Fibroblast of lung (primary cell): ENCODE data around the gene SESN3. TPM values are rescaled to one million over a fixed set of nuclear protein-coding genes. Genes with fewer than 3 reads are reported as not detected.
"Not testable (repeated sequence)": the region's sequence is repeated elsewhere in the genome, so short reads cannot be mapped to it uniquely, and the experiment has no call there.

Experiments used
- DNase-seq, 2 donors: peaks; one replicate each; pipeline versions ENCODE4 v3.0.0 to v3.0.0-alpha.2; 2010; ENCODE audit warnings: low read depth in 2 of 2
- H2AFZ ChIP-seq: 2 replicates; pipeline ENCODE4 v1.5.1; 2012; ENCODE audit warnings: low read length, control low read depth, inconsistent platforms
- H3K27ac ChIP-seq: 2 replicates; pipeline ENCODE4 v1.5.1; 2011; ENCODE audit warnings: low read length, control low read depth; ENCODE audit not compliant: insufficient read depth
- H3K27me3 ChIP-seq: 2 replicates; pipeline ENCODE4 v1.5.1; 2011; ENCODE audit warnings: mild to moderate bottlenecking, low read length; ENCODE audit not compliant: control insufficient read depth, insufficient read depth
- H3K36me3 ChIP-seq: 2 replicates; pipeline ENCODE4 v1.5.1; 2011; ENCODE audit warnings: low read length; ENCODE audit not compliant: control insufficient read depth, insufficient read depth
- H3K4me1 ChIP-seq: 2 replicates; pipeline ENCODE4 v1.5.1; 2011; ENCODE audit warnings: low read length; ENCODE audit not compliant: control insufficient read depth, insufficient read depth; ENCODE audit errors: extremely low read depth
- H3K4me2 ChIP-seq: 2 replicates; pipeline ENCODE4 v1.5.1; 2011; ENCODE audit warnings: low read length, control low read depth; ENCODE audit not compliant: insufficient read depth; ENCODE audit errors: extremely low read depth
- H3K4me3 ChIP-seq, 4 experiments: fragments of 200-600 bp in 1 of 4; sonication (generic) in 1 of 4; replicated peaks in 1 of 4; 2 replicates each; pipeline ENCODE4 v1.5.1; 2011 to 2016; ENCODE audit warnings: low read length in 4 of 4, low read depth in 3 of 4, mild to moderate bottlenecking in 3 of 4, control low read depth in 2 of 4, inconsistent platforms in 1 of 4, mixed read lengths in 1 of 4; ENCODE audit not compliant: insufficient read depth in 1 of 4; ENCODE audit errors: control extremely low read depth in 1 of 4
- H3K79me2 ChIP-seq: 2 replicates; pipeline ENCODE4 v1.5.1; 2012; ENCODE audit warnings: mild to moderate bottlenecking, low read length, inconsistent platforms; ENCODE audit not compliant: control insufficient read depth, insufficient read depth
- H3K9ac ChIP-seq: 2 replicates; pipeline ENCODE4 v1.5.1; 2011; ENCODE audit warnings: mild to moderate bottlenecking, low read length, control low read depth; ENCODE audit not compliant: insufficient read depth
- H3K9me3 ChIP-seq: 2 replicates; pipeline ENCODE4 v1.5.1; 2012; ENCODE audit warnings: low read depth, low read length; ENCODE audit not compliant: control insufficient read depth, insufficient read depth
- H4K20me1 ChIP-seq: 2 replicates; pipeline ENCODE4 v1.5.1; 2011; ENCODE audit warnings: low read length; ENCODE audit not compliant: control insufficient read depth, insufficient read depth; ENCODE audit errors: extremely low read depth
- EZH2 ChIP-seq: IDR thresholded peaks from 2 replicates; pipeline ENCODE4 v1.5.1; 2012; ENCODE audit warnings: low read length, control low read depth, mild to moderate bottlenecking; ENCODE audit errors: missing control alignments
- polyA plus RNA-seq, 2 donors: library from polyadenylated mRNA; depleted of rRNA in 1 of 2; stranded (reverse) in 1 of 2; unstranded in 1 of 2; fragments of >200 nt; gene quantifications; 2 replicates each; pipeline ENCODE4 v1.2.1, GENCODE V29; 2011 to 2012; ENCODE audit warnings: missing spikeins in 1 of 2
- total RNA-seq: library from RNA; depleted of rRNA; stranded (reverse); fragments of >200 nt; gene quantifications from 2 replicates; pipeline ENCODE4 v1.2.1, GENCODE V29; 2014
- TF ChIP-seq, protein P1 (sequence below), 2 donors: IDR thresholded peaks in 1 of 2; conservative IDR thresholded peaks in 1 of 2; 1 replicate in 1 of 2; 2 replicates in 1 of 2; pipeline ENCODE4 v1.5.1; 2011 to 2012; ENCODE audit warnings: low read length in 2 of 2, control low read depth in 1 of 2, inconsistent platforms in 1 of 2, low read depth in 1 of 2, mild to moderate bottlenecking in 1 of 2

SESN3 gene
- total and polyA plus RNA-seq, 2 donors (not counting 1 experiment from before 2014, with no cell fraction given) = 6.4 to 60.1 TPM

DNA sequence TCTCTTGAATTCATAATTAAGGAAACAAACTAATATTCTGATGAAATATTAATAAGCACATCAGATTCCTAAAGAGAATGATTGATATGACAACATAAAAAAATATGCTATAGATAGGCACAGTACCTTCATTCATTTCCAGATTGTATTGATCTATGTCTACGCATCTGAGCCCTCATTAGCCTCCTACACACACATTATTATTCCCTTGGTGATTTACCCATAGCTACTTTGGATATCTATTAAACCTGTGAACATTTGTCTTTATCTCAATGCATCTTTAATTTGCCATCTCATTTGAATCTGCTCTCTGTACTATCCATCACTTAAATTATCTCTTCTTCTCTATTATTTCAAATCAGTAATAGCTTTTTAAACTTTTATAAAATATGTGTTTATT lies 18.4 kb downstream of the SESN3 start:
- TF ChIP-seq, protein P1, sequence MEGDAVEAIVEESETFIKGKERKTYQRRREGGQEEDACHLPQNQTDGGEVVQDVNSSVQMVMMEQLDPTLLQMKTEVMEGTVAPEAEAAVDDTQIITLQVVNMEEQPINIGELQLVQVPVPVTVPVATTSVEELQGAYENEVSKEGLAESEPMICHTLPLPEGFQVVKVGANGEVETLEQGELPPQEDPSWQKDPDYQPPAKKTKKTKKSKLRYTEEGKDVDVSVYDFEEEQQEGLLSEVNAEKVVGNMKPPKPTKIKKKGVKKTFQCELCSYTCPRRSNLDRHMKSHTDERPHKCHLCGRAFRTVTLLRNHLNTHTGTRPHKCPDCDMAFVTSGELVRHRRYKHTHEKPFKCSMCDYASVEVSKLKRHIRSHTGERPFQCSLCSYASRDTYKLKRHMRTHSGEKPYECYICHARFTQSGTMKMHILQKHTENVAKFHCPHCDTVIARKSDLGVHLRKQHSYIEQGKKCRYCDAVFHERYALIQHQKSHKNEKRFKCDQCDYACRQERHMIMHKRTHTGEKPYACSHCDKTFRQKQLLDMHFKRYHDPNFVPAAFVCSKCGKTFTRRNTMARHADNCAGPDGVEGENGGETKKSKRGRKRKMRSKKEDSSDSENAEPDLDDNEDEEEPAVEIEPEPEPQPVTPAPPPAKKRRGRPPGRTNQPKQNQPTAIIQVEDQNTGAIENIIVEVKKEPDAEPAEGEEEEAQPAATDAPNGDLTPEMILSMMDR (conservative IDR thresholded peaks at IDR 0.05 in 1 of 2, IDR thresholded peaks at IDR 0.05 in 1 of 2; ENCODE audit: low read depth in 1 of 2, low read length in 2 of 2) = no peak
- no peak for TF ChIP-seq EZH2
- Histone ChIP-seq H3K9ac (no peak overlapping the region), H3K36me3 (no peaks in the 10 kb centered on the region), H3K4me1 (no peaks in the 10 kb centered on the region), H3K79me2 (no peaks in the 10 kb centered on the region), H4K20me1 (no peaks in the 10 kb centered on the region), H3K27ac (no peak overlapping the region), H3K4me2 (no peak overlapping the region), H3K27me3 (no peaks in the 10 kb centered on the region), H3K4me3 (no peak overlapping the region), H2AFZ (no peak overlapping the region), H3K9me3 (no peaks in the 10 kb centered on the region)
- no peak for DNase-seq

DNA sequence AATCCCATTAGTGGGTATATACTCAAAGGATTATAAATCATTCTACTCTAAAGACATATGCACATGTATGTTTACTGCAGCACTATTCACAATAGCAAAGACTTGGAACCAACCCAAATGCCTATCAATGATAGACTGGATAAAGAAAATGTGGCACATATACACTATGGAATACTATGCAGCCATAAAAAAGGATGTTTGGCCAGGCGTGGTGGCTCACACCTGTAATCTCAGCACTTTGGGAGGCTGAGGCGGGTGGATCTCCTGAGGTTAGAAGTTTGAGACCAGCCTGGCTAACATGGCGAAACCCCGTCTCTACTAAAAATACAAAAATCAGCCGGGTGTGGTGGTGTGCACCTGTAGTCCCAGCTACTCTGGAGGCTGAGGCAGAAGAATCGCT lies 21.5 kb downstream of the SESN3 start:
- H2AFZ ChIP-seq, H3K27ac ChIP-seq, H3K4me3 ChIP-seq, H4K20me1 ChIP-seq, H3K36me3 ChIP-seq, H3K4me1 ChIP-seq, H3K4me2 ChIP-seq, H3K27me3 ChIP-seq, H3K9me3 ChIP-seq, H3K79me2 ChIP-seq, DNase-seq, H3K9ac ChIP-seq: not testable (repeated sequence)

DNA sequence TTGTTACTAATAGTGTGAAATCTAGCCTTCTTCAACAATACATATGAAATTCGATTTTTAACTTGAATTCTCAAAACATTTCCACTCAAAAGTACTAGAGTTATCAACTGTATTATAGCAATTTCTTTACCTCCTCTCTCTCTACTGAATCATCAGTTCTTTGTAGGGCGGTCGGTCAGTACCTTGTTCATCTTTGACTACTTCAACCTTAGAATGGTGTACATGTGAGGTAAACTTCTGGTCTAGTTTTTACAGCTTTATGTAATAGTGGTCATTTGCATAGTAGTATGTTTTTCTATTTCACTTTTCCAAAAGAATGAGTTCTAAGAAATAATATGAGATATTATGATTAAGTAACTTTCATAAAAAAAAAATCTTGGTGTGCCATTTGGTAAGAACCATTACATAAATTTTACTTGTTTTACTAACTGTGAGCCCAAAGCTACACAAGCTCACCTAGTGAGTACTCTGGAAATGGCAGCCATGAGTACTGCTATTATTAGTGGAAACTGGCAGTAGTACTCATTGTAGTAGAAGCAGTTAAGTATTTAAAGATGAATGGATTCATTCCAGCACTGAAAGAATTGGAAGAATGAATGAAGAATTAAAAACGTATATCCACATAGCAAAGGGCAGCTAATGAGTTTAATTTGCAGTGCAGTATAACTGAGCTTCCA lies 30.1 kb downstream of the SESN3 start:
- H3K9me3 ChIP-seq = no peaks in the 10 kb centered on the region
- no peaks in the 10 kb centered on the region for H3K4me1 ChIP-seq
- no peaks in the 10 kb centered on the region for H3K79me2 ChIP-seq
- no peak overlapping the region for H3K4me2 ChIP-seq
- no peaks in the 10 kb centered on the region for H3K27me3 ChIP-seq
- no peaks in the 10 kb centered on the region for H3K36me3 ChIP-seq
- no peaks in the 10 kb centered on the region for H4K20me1 ChIP-seq
- no peak overlapping the region for H3K27ac ChIP-seq
- H3K9ac ChIP-seq = no peak overlapping the region
- H3K4me3 ChIP-seq = no peak overlapping the region
- H2AFZ ChIP-seq = no peak overlapping the region
- TF ChIP-seq, protein P1 (conservative IDR thresholded peaks at IDR 0.05 in 1 of 2, IDR thresholded peaks at IDR 0.05 in 1 of 2; ENCODE audit: low read depth in 1 of 2, low read length in 2 of 2) = no peak
- no peak for TF ChIP-seq EZH2
- DNase-seq = no peak
